HG02763 (cell line): Measurements from ENCODE around the gene SEPTIN1.
"Not testable (repeated sequence)": the region's sequence is repeated elsewhere in the genome, so short reads cannot be mapped to it uniquely, and the experiment has no call there.

Source experiments
- ATAC-seq: cut with Tn5 transposase; IDR thresholded peaks from one replicate; pipeline ENCODE4 v1.9.1; 2021; ENCODE audit warnings: mild to moderate bottlenecking, moderate library complexity; ENCODE audit not compliant: unreplicated experiment

The SEPTIN1 gene

GRCh38 chr16:30358577-30358936 is 23.8 kb downstream of the SEPTIN1 start:
- ATAC-seq: no peak

GRCh38 chr16:30357715-30358576 is 24.4 kb downstream of the SEPTIN1 start:
- no peak for ATAC-seq

GRCh38 chr16:30357085-30357714 is 25.2 kb downstream of the SEPTIN1 start:
- no peak for ATAC-seq

GRCh38 chr16:30356401-30357084 is 25.8 kb downstream of the SEPTIN1 start:
- ATAC-seq: no peak

- ATAC-seq: no peak
Observed at GRCh38 chr16:30355954-30356308, 26.4 kb downstream of the SEPTIN1 start.

GRCh38 chr16:30355144-30355953 is 27.0 kb downstream of the SEPTIN1 start, which contains the start of gene CD2BP2:
Gene CD2BP2, minus strand, starts transcription at chr16:30355308. Its CDS starts 627 bp downstream, at chr16:30354681.
- ATAC-seq: peak; percentile 69

GRCh38 chr16:30354423-30355143 is 27.8 kb downstream of the SEPTIN1 start:
- no peak for ATAC-seq

- ATAC-seq: no peak
Observed at GRCh38 chr16:30353438-30354129, 28.8 kb downstream of the SEPTIN1 start.

GRCh38 chr16:30352488-30353401 is 29.6 kb downstream of the SEPTIN1 start:
- no peak for ATAC-seq

- ATAC-seq: no peak
Observed at GRCh38 chr16:30351586-30352419, 30.6 kb downstream of the SEPTIN1 start.

- no peak for ATAC-seq
Observed at GRCh38 chr16:30351001-30351441, 31.3 kb downstream of the SEPTIN1 start.

GRCh38 chr16:30350134-30350871 is 32.1 kb downstream of the SEPTIN1 start:
- ATAC-seq: peak; percentile 37

GRCh38 chr16:30349675-30350074 is 32.7 kb downstream of the SEPTIN1 start:
- ATAC-seq: no peak

GRCh38 chr16:30348929-30349328 is 33.4 kb downstream of the SEPTIN1 start:
- no peak for ATAC-seq

- ATAC-seq: no peak
Observed at GRCh38 chr16:30348113-30348512, 34.2 kb downstream of the SEPTIN1 start.

- no peak for ATAC-seq
Observed at GRCh38 chr16:30346286-30346685, 36.1 kb downstream of the SEPTIN1 start.

GRCh38 chr16:30343491-30343820 is 38.9 kb downstream of the SEPTIN1 start:
- ATAC-seq: not testable (repeated sequence)
